ENCODE data around the gene BRD1.

GRCh38 chr22:49765951-49766350 is 61.7 kb downstream of the BRD1 start:
- TF ChIP-seq CTCF (IDR thresholded peaks at IDR 0.05; ENCODE audit: insufficient read depth, low read length) (no peak), REST (IDR thresholded peaks at IDR 0.05; ENCODE audit: insufficient replicate concordance, low read depth) (no peak), POLR2AphosphoS5 (IDR thresholded peaks at IDR 0.05; ENCODE audit: low read depth) (no peak), GABPA (IDR thresholded peaks at IDR 0.05; ENCODE audit: low read depth) (no peak), SPI1 (IDR thresholded peaks at IDR 0.05; ENCODE audit: borderline replicate concordance, low read depth) (no peak)
